HL-60 (cell line): ENCODE measurements around the gene JAK3.

Experiments used
- DNase-seq, 2 experiments: peaks; one replicate each; pipeline ENCODE4 v3.0.0-alpha.2; 2010 to 2020; ENCODE audit warnings: low read depth in 1 of 2, low spot score in 1 of 2
- H3K27ac ChIP-seq: fragments of 250-450 bp; sonication (Bioruptor Pico); replicated peaks from 2 replicates; pipeline ENCODE4 v1.5.1; 2020; ENCODE audit warnings: mild to moderate bottlenecking, moderate library complexity
- H3K27me3 ChIP-seq: fragments of 250-450 bp; sonication (Bioruptor Pico); 2 replicates; pipeline ENCODE4 v1.5.1; 2021; ENCODE audit warnings: mild to moderate bottlenecking, moderate library complexity; ENCODE audit not compliant: insufficient read depth, poor library complexity, severe bottlenecking
- H3K4me3 ChIP-seq: replicated peaks from 2 replicates; pipeline ENCODE4 v1.5.1; 2011; ENCODE audit warnings: mild to moderate bottlenecking, control low read depth, low read length; ENCODE audit not compliant: insufficient read depth
- CTCF ChIP-seq: IDR thresholded peaks from one replicate; pipeline ENCODE4 v1.5.1; 2011; ENCODE audit warnings: low read length, control low read depth, inconsistent platforms; ENCODE audit not compliant: insufficient read depth
- GABPA ChIP-seq: IDR thresholded peaks from 2 replicates; pipeline ENCODE4 v1.6.1; 2012; ENCODE audit warnings: low read depth
- POLR2AphosphoS5 ChIP-seq: IDR thresholded peaks from 2 replicates; pipeline ENCODE4 v1.6.1; 2012; ENCODE audit warnings: low read depth
- REST ChIP-seq: IDR thresholded peaks from 2 replicates; pipeline ENCODE4 v1.6.1; 2012; ENCODE audit warnings: low read depth; ENCODE audit not compliant: insufficient replicate concordance
- SPI1 ChIP-seq: IDR thresholded peaks from 2 replicates; pipeline ENCODE4 v1.6.1; 2012; ENCODE audit warnings: low read depth, mild to moderate bottlenecking, borderline replicate concordance

JAK3 gene

GRCh38 chr19:17873786-17874757 is 26.3 kb upstream of the JAK3 start:
- H3K27me3 ChIP-seq, result peaks cover 20% of the 10 kb centered on the region
- no peak for DNase-seq
- no peak for TF ChIP-seq REST
- no peak for TF ChIP-seq SPI1
- no peak for TF ChIP-seq GABPA
- no peak for TF ChIP-seq POLR2AphosphoS5
- TF ChIP-seq CTCF, result no peak
- no peak overlapping the region for H3K27ac ChIP-seq
- H3K4me3 ChIP-seq, result no peak overlapping the region

- no peak for DNase-seq
- Histone ChIP-seq H3K27ac (no peak overlapping the region; the same call in 1 of the 2 replicates), H3K4me3 (no peak overlapping the region)
Measured at GRCh38 chr19:17872251-17873001, 24.6 kb upstream of the JAK3 start.

GRCh38 chr19:17871878-17872250 is 24.1 kb upstream of the JAK3 start, which contains the start of gene SLC5A5:
TSS of gene SLC5A5 (plus strand) at chr19:17871945. CDS start at chr19:17872320, 375 bp downstream.
- no peak for TF ChIP-seq GABPA
- TF ChIP-seq SPI1, result no peak
- no peak for TF ChIP-seq CTCF
- TF ChIP-seq POLR2AphosphoS5, result no peak
- TF ChIP-seq REST, result no peak
- no peak for DNase-seq
- Histone ChIP-seq H3K27ac (no peak within 1 kb of the TSS; the same call in 1 of the 2 replicates), H3K27me3 (peaks cover 20% of the 10 kb centered on the region), H3K4me3 (no peak within 1 kb of the TSS)

More at GRCh38 chr19:17872251-17873001, 24.6 kb upstream of the JAK3 start:
- H3K27me3 ChIP-seq, result peaks cover 20% of the 10 kb centered on the region
- TF ChIP-seq GABPA (no peak), SPI1 (no peak), POLR2AphosphoS5 (no peak)
